Activated T-cell treated with anti-CD3 and anti-CD28 coated beads, Interleukin-2, amount 50 U/mL, for 4 hours (primary cell): ENCODE measurements around the gene HMGA1. TPM values are rescaled to one million over a fixed set of nuclear protein-coding genes. Genes with fewer than 3 reads are reported as not detected.
"Not testable (repeated sequence)": the region's sequence is repeated elsewhere in the genome, so short reads cannot be mapped to it uniquely, and the experiment has no call there.

Source experiments
- ATAC-seq, 2 donors: fragments of 200-7000 bp; cut with Tn5 transposase; one replicate each; pipeline ENCODE4 v1.10.0; 2021
- DNase-seq: peaks from one replicate; pipeline ENCODE4 v3.0.0-alpha.2; 2020
- H3K27me3 Mint-ChIP-seq: one replicate; pipeline ENCODE4 v1.8.0; 2021; ENCODE audit warnings: low read depth, mixed read lengths
- H3K36me3 Mint-ChIP-seq: one replicate; pipeline ENCODE4 v1.8.0; 2022; ENCODE audit warnings: mixed read lengths; ENCODE audit not compliant: insufficient read depth
- H3K4me1 Mint-ChIP-seq: one replicate; pipeline ENCODE4 v1.8.0; 2021; ENCODE audit warnings: low read depth, mixed read lengths
- H3K4me3 Mint-ChIP-seq: one replicate; pipeline ENCODE4 v1.8.0; 2021; ENCODE audit warnings: mild to moderate bottlenecking, moderate library complexity, mixed read lengths
- H3K9me3 Mint-ChIP-seq: one replicate; pipeline ENCODE4 v1.8.0; 2021; ENCODE audit warnings: mixed read lengths
- total RNA-seq, 3 donors: library from RNA; stranded (reverse); gene quantifications; one replicate each; pipeline ENCODE4 v1.2.1, GENCODE V29; 2021

The HMGA1 gene
- total RNA-seq, 3 donors from 2014 or later: 646 to 976 (median 781) TPM

DNA sequence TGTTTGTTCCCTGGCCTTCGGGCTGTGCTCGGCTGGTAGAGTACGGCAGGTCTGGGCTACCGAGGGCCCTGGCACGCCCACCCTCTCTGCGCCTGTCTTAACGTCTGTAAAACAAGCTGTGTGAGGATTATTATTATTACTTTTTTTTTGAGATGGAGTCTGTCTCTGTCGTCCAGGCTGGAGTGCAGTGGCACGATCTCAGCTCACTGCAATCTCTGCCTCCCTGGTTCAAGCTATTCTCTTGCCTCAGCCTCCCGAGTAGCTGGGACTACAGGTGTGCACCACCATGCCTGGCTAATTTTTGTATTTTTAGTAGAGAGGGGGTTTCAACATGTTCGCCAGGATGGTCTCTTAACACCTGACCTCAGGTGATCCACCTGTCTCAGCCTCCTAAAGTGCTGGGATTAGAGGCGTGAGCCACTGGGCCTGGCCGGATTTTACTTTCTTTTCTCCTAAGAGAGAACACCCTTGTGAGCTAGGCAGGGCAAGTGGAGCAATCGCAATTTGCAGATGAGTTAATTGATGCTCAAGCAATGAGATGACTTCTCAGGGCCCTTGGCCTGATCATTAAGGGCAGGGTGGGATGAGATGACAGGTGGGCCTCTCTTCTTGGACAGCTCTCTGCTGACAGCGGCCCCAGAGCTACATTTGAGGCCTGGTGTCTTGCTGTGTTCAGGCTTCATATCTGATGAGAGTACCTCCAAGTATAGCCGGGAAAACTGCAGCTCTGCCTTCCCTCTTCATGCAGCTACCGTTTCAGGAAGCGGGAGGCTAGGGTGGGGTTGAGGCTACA, 13.0 kb downstream of the HMGA1 start:
- ATAC-seq (peak; percentile 29 to 34), DNase-seq (no peak)
- Mint-ChIP-seq H3K36me3 (no peaks in the 10 kb centered on the region), H3K4me3 (peak overlapping the region; percentile 87), H3K4me1 (peaks cover 40% of the 10 kb centered on the region), H3K9me3 (no peaks in the 10 kb centered on the region), H3K27me3 (no peaks in the 10 kb centered on the region)

- peaks cover 17% of the 10 kb centered on the region for H3K4me1 Mint-ChIP-seq
- DNase-seq, H3K4me3 Mint-ChIP-seq, ATAC-seq, H3K36me3 Mint-ChIP-seq, H3K27me3 Mint-ChIP-seq, H3K9me3 Mint-ChIP-seq: not testable (repeated sequence)
Measured at GRCh38 chr6:34252395-34252794, 15.7 kb downstream of the HMGA1 start.

GRCh38 chr6:34259529-34260069, 22.9 kb downstream of the HMGA1 start:
- no peak for ATAC-seq
- H3K9me3 Mint-ChIP-seq: peaks cover 8% of the 10 kb centered on the region
- no peaks in the 10 kb centered on the region for H3K36me3 Mint-ChIP-seq
- DNase-seq: no peak
- no peaks in the 10 kb centered on the region for H3K4me1 Mint-ChIP-seq
- no peak overlapping the region for H3K4me3 Mint-ChIP-seq
- H3K27me3 Mint-ChIP-seq: no peaks in the 10 kb centered on the region

DNA sequence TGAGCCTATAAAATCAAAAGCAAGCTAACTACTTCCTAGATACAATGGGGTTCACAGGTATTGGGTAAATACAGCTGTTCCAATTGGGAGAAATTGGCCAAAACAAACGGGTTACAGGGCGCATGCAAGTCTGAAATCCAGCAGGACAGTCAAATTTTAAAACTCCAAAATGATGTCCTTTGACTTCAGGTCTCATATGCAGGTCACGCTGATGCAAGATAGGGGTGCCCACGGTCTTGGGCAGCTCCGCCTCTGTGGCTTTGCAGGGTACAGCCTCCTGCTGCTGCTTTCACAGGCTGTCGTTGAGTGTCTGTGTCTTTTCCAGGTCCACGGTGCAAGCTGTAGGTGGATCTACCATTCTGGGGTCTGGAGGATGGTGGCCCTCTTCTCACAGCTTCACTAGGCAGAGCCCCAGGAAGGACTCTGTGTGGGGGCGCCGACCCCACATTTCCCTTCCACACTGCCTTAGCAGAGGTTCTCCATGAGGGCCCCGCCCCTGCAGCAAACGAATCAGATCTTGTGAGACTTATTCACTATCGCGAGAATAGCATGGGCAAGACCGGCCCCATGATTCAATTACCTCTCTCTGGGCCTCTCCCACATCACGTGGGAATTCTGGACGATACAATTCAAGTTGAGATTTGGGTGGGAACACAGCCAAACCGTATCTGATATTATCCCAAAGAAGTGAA, 24.0 kb downstream of the HMGA1 start:
- DNase-seq: no peak
- H3K4me3 Mint-ChIP-seq: no peak overlapping the region
- ATAC-seq: no peak
- H3K9me3 Mint-ChIP-seq: peaks cover 8% of the 10 kb centered on the region
- H3K36me3 Mint-ChIP-seq: no peaks in the 10 kb centered on the region
- H3K27me3 Mint-ChIP-seq: no peaks in the 10 kb centered on the region
- H3K4me1 Mint-ChIP-seq: no peaks in the 10 kb centered on the region

GRCh38 chr6:34263484-34263883, 26.8 kb downstream of the HMGA1 start:
- DNase-seq, H3K4me3 Mint-ChIP-seq, H3K9me3 Mint-ChIP-seq, H3K4me1 Mint-ChIP-seq, H3K27me3 Mint-ChIP-seq, ATAC-seq, H3K36me3 Mint-ChIP-seq: not testable (repeated sequence)

DNA sequence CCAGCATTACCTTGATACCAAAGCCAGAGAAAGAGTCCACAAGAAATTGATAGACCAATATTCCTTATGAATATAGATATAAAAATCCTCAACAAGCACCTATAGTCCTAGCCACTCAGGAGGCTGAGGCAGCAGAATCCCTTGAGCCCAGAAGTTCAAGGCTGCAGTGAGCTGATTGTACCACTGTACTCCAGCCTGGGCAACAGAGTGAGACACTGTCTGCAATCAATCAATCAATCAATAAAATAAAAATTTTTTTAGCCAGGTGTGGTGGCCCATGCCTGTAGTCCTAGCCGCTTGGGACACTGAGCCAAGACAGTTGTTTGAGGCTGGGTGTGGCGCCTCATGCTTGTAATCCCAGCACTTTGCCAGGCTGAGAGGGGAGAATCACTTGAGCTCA, 31.1 kb downstream of the HMGA1 start:
- ATAC-seq: no peak
- Mint-ChIP-seq H3K4me1 (no peaks in the 10 kb centered on the region), H3K36me3 (no peaks in the 10 kb centered on the region), H3K4me3 (no peak overlapping the region), H3K27me3 (no peaks in the 10 kb centered on the region), H3K9me3 (peaks cover 6% of the 10 kb centered on the region)
- no peak for DNase-seq

GRCh38 chr6:34269132-34269531, 32.5 kb downstream of the HMGA1 start:
- H3K4me1 Mint-ChIP-seq: not testable (repeated sequence)

DNA sequence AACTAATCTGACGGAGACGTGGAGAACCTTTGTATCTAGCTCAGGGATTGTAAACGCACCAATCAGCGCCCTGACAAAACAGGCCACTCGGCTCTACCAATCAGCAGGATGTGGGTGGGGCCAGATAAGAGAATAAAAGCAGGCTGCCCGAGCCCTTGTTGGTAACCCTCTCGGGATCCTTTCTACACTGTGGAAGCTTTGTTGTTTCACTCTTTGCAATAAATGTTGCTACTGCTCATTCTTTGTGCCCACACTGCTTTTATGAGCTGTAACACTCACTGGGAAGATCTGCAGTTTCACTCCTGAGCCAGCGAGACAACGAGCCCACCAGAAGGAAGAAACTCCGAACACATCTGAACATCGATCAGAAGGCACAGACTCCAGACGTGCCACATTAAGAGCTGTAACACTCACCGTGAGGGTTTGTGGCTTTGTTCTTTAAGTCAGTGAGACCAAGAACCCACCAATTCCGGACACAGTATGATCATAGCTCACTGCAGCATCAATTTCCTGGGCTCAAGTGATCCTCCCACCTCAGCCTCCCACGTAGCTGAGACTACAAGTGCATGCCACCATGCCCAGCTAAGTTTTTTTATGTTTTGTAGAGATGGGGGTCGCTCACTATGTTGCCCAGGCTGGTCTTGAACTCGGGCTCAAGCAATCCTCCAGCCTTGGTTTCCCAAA, 33.1 kb downstream of the HMGA1 start:
- not testable (repeated sequence) for DNase-seq, H3K4me3 Mint-ChIP-seq

More at GRCh38 chr6:34269132-34269531, 32.5 kb downstream of the HMGA1 start:
- ATAC-seq, H3K4me3 Mint-ChIP-seq, H3K9me3 Mint-ChIP-seq, H3K27me3 Mint-ChIP-seq, DNase-seq, H3K36me3 Mint-ChIP-seq: not testable (repeated sequence)

GRCh38 chr6:34272013-34272926, 35.6 kb downstream of the HMGA1 start:
- Mint-ChIP-seq H3K4me3 (no peak overlapping the region), H3K27me3 (no peaks in the 10 kb centered on the region), H3K36me3 (no peaks in the 10 kb centered on the region), H3K9me3 (no peaks in the 10 kb centered on the region), H3K4me1 (peaks cover 2% of the 10 kb centered on the region)
- DNase-seq (no peak), ATAC-seq (no peak)

More for the DNA sequence above, 33.1 kb downstream of the HMGA1 start:
- H3K36me3 Mint-ChIP-seq, H3K9me3 Mint-ChIP-seq, ATAC-seq, H3K27me3 Mint-ChIP-seq, H3K4me1 Mint-ChIP-seq: not testable (repeated sequence)

GRCh38 chr6:34273242-34273805, 36.7 kb downstream of the HMGA1 start:
- no peaks in the 10 kb centered on the region for H3K9me3 Mint-ChIP-seq
- ATAC-seq (no peak), DNase-seq (no peak)
- no peaks in the 10 kb centered on the region for H3K36me3 Mint-ChIP-seq
- H3K4me1 Mint-ChIP-seq: peaks cover 2% of the 10 kb centered on the region
- H3K27me3 Mint-ChIP-seq: no peaks in the 10 kb centered on the region
- H3K4me3 Mint-ChIP-seq: no peak overlapping the region

DNA sequence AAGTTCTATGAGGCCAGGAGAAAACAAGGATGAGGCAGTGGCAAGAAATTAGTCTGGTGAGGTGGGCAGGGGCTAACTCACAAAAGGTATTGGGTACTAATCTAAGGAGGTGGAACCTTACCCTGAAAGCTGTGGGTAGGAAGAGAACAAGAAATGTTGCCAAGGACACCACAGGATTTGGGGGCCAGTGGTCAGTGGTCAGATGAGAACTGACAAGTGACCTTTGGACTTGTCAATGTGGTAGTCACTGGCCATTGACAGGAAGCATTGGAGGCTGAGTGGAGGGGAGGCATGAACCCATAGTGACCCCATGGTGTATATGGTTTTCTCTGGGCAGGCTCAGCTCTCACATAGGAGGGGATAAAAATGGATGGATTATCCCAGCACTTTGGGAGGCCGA, 37.5 kb downstream of the HMGA1 start:
- Mint-ChIP-seq H3K4me1 (peaks cover 2% of the 10 kb centered on the region), H3K27me3 (no peaks in the 10 kb centered on the region), H3K36me3 (peaks cover 3% of the 10 kb centered on the region), H3K9me3 (no peaks in the 10 kb centered on the region), H3K4me3 (no peak overlapping the region)
- DNase-seq (no peak), ATAC-seq (no peak)

GRCh38 chr6:34275128-34275804, 38.6 kb downstream of the HMGA1 start:
- ATAC-seq: no peak
- H3K36me3 Mint-ChIP-seq: peaks cover 9% of the 10 kb centered on the region
- no peaks in the 10 kb centered on the region for H3K9me3 Mint-ChIP-seq
- peaks cover 2% of the 10 kb centered on the region for H3K4me1 Mint-ChIP-seq
- H3K4me3 Mint-ChIP-seq: no peak overlapping the region
- H3K27me3 Mint-ChIP-seq: no peaks in the 10 kb centered on the region
- no peak for DNase-seq

DNA sequence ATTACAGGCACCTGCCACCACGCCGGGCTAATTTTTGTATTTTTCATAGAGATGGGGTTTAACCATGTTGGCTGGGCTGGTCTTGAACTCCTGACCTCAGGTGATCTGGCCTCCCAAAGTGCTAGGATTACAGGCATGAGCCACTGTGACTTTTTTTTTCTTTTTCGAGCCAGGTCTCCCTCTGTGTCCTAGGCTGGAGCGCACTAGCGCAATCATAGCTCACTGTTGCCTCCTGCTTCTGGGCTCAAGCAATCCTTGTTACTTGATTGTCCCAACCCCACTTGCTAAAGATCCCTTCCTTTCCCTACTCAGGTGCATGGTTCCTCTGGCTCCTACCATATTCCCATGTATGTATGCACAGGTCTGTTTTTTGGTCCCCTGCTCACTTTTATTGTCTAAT, 39.5 kb downstream of the HMGA1 start:
- H3K36me3 Mint-ChIP-seq: peaks cover 14% of the 10 kb centered on the region
- H3K9me3 Mint-ChIP-seq: no peaks in the 10 kb centered on the region

More for the DNA sequence above, 39.5 kb downstream of the HMGA1 start:
- Mint-ChIP-seq H3K4me3 (no peak overlapping the region), H3K4me1 (peaks cover 2% of the 10 kb centered on the region), H3K27me3 (no peaks in the 10 kb centered on the region)
- no peak for DNase-seq
- no peak for ATAC-seq
